IPS-NIHi11 (cell line): ENCODE results near the gene CCDC141.
"Not testable (repeated sequence)": the region's sequence is repeated elsewhere in the genome, so short reads cannot be mapped to it uniquely, and the experiment has no call there.

ENCODE experiments used
- DNase-seq: peaks from one replicate; pipeline ENCODE4 v3.0.0; 2012; ENCODE audit warnings: mixed read lengths, low spot score

Gene CCDC141

DNA sequence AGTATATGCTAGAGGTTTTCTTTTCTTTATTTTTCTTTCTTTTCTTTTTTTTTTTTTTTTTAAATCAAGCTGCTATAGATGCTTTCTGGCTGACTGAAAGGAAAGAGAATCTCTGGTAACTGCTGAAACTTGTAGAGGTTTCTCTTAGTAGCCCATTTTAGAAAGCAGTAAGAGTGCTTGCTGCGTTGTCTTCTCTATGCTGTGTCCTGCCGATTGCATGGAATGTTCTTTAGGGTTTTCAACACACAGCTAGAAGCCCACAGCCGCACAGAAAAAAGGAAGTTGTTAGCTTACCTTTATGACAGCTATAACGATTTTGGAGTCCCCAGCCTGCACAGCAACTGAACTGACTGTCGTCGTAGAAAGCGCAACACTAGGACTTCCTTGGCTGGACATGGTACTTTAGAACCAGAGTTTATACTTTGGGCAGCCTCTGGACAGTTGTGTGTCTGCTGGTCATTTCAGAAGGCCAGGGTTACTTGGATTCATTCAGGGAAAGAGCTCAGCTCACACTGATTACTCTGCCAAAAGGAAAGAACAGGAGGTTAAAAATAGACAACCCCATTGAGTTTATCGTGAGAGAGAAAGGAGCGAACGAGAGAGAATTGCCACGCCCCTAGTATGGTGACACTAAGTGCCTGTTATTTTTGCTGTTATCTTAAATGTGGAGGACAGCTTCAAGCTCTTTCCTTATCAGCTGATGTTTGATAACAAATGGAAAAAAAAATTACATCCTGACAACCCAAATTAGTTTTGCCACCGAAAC, at the start of gene CCDC141:
Gene CCDC141, minus strand, starts transcription at position 592 of the 766 bp plus-strand sequence. Its CDS starts 196 bp downstream, at position 396.
- no peak for DNase-seq

DNA sequence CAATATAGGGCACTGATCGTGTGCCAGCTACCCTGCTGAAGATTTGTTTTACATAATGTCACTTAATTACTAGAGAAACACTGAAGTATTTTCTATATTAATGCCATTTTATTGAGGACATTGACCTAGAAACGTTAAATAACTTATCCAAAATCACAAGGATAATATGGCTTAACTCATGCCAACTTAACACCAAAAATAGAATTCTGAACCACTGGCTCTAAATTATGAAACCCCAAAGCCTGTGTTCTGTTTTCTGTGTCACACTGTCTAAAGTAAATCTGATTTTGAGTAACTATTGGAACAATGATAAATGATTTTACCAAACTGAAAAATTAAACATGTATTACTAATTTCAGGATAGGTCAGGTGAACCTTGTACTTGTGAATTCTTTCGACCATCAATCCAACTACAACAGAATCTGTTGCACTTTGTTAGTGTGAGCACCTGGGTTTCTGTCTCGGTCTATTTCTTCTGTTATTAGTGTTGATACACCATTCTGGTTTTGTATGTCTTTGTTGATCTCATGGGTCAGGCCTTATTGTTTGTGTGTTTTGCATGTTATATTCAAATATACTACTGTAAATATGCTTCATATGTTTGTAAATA, 48.2 kb upstream of the CCDC141 start:
- no peak for DNase-seq

DNA sequence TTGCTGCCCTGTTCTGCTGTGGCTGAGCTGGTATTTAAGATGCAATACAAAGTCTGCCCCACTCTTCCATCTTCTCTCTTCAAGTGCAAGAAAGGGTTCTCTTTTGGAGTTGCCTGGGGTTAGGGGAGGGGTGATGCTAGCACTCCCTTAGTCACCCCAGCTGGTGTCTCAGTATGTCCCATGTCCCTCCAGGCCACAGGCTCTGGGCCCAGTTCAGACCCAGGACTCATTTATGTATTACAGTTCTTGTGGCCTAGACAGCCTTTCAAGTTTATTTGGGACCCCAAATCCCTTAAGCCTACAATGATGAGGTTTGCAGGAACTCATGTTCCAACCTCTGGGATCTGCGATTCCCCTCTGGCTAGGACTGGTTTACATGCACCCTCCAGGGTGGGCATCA, 47.2 kb upstream of the CCDC141 start:
- DNase-seq, result no peak

- no peak for DNase-seq
Measured at GRCh38 chr2:179096090-179096489, 46.2 kb upstream of the CCDC141 start.

- DNase-seq, result not testable (repeated sequence)
Measured at GRCh38 chr2:179092912-179093311, 43.0 kb upstream of the CCDC141 start.

GRCh38 chr2:179082697-179083096, 32.8 kb upstream of the CCDC141 start:
- DNase-seq, result no peak

GRCh38 chr2:179081954-179082353, 32.0 kb upstream of the CCDC141 start:
- DNase-seq, result no peak

GRCh38 chr2:179072527-179072926, 22.6 kb upstream of the CCDC141 start:
- DNase-seq, result no peak

DNA sequence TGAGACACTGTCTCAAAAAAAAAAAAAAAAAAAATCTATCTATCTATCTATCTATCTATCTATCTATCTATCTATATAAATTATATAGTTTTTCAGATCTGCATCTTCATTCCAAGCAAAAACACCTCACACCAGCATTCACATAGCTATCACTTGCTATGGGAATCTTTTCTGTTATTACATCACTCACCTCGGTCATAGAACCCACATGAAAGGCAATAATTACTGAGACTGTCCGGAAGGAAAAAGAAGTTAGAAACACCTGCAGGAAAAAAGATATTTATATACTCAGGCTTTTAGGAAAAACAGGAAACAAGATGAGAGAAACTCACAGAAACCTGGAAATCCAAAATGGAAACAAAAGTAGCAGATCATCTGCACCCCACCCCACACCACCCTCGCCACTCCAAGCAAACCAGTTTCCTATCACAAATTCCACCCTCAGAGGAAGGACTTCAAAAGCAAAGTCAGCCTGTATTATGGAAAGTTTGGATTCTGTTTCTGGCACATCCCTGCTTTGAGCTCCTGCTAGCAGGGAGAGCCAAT, 21.9 kb upstream of the CCDC141 start:
- no peak for DNase-seq

DNA sequence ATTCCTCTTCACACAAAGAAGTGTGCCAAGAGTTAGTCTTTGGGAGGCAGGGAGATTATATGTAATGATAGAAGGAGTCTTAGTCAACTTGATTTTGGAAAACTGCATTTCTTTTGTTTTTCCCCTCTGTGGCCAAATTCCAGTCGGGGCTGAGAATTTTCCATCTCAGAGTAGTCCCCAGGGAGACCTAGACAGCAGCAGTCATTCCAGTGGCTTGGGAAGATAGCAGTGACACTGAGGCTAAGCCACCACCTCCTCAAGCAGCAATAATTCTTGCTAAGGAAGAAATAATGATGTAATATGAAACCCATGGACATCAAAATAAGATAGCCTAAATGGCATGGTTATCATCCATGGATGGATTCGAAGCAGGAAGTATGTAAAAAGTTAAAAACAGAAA, 21.0 kb upstream of the CCDC141 start:
- DNase-seq, result no peak

GRCh38 chr2:179069685-179070084, 19.7 kb upstream of the CCDC141 start:
- DNase-seq, result no peak

DNA sequence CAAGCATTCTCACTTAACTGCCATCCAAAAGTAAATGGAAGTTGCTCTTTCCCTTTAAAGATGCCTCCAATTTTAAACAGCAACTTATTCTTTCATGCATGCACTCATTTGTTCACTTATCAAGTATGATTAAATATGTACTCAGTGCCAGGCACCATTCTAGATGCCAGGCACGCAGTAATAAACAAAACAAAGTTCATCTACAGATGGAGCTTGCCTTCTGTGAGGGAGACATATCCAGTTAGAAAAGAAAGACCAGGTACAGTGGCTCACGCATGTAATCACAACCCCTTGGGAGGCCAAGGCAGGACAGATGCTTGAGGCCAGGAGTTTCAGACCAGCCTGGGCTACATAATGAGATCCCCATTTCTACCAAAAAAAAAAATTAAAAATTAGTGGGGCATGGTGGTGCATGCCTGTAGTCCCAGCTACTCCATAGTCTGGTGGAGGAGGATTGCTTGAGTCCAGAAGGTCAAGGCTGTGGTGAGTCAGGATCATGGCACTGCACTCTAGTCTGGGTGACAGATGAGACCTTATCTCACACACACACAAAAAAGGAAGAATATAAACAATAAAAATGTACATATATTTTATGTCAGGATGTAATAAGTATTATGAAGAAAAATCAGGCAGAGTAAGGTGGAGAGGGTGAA, 19.2 kb upstream of the CCDC141 start:
- DNase-seq, result no peak

DNA sequence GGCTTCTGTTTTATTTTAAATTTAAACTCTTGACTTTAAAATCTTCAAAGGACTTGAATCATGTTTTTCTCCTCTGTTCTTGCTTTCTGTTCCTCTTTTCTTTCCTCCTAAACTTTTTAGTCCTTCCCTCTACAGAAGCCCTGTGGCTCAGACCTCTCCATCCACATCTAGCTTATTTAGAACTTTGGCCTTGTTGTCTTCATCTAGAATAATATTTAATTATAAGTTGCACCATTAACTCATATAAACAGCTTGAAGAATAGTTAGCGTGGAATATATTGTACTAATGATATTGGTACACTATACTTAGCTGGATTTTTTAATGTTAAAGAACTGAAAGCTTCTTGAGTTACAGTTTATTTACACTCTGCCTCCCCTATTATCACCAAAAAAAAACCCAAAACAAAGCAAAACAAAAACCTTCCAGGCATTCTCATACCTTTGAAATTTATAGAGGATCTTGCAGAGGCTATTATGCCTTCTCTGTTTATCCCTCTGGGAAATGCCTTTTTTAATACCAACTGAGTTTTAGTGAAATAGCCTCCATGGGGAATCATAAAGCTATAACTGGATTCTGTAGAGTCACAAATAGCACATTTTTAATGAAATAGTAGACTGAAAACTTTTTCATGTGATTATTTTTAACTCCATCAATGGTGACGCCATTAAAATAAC, 9.2 kb upstream of the CCDC141 start:
- no peak for DNase-seq

- DNase-seq, result no peak
Measured at GRCh38 chr2:179057737-179058136, 7.8 kb upstream of the CCDC141 start.

DNA sequence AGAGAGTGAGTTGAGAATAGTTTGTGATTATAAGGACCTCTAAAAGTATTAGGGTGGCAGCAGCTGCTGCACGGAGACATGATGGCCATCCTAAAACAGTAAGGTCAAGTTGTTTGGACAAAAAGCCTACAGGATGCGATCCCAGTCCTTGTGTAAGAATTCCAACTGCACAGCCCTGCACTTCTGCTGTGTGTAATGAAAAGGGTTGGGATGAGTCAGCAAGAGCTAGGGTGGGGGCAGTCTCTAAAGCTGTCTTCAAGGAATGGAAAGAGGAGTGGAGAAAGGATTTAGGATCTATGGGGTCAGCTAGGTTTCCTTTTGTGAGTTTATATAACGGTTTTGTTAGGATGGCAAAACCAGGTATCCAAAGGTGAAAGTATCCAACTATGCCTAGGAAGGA, 3.6 kb upstream of the CCDC141 start:
- not testable (repeated sequence) for DNase-seq

- peak; percentile 12 for DNase-seq
Measured at GRCh38 chr2:179051250-179051649, 1.3 kb upstream of the CCDC141 start.

DNA sequence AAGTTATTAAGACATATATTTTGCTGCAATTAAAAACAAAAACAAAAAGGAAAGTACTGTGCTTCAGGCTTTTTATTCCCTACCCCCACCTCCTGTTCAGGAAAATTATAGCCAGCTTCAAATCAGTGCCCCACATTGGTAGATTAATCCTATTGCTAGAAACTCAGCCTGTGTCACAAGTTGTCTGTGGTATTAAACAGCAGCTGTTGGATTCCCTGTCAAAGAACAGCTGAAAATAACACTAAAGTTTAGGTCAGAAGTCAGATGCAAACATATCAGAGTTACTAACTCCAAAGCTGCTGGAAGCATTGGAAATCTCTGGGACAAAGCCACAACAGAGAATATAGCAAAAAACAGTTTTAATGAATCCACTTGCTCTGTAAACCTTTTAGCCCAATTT, 818 bp upstream of the CCDC141 start:
- DNase-seq, result no peak

DNA sequence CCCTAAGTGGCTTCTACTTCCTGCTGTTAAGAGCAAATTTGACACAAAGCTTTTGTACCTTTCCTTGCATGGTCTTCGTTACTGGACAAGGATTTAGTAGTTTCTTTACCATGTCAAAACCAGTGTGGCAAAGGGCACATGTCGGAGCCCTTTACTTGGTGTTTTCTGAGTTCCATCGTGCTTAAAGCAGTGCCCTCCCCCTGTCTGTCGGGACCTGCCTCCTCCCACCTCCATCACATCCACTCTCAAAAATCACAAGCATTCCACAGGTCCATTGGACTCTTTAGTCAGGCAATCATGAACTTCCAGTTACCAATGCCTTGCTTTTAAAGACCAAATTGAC, 763 bp downstream of the CCDC141 start:
- no peak for DNase-seq

- DNase-seq, result no peak
Measured at GRCh38 chr2:179048099-179048498, 1.8 kb downstream of the CCDC141 start.

GRCh38 chr2:179045602-179046001, 4.3 kb downstream of the CCDC141 start:
- not testable (repeated sequence) for DNase-seq

DNA sequence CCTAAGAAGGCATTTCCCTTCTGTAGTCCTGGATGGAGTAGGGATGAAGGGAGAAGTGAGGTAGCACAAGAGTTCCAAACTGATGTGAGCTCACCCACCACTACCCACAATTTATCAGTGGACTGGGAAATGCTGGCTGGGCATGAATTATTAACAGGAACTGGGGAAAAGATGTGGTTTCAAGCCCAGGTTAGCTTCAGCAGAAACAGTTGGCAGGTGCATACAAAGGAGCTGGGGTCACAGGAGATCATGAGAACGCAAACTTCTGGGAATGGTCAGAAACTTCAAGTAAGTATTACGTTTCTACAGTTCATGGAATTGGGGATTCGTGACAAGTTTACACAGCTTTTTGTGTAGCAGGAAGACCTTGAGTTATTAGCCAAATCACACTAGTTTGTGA, 5.4 kb downstream of the CCDC141 start:
- DNase-seq, result no peak

DNA sequence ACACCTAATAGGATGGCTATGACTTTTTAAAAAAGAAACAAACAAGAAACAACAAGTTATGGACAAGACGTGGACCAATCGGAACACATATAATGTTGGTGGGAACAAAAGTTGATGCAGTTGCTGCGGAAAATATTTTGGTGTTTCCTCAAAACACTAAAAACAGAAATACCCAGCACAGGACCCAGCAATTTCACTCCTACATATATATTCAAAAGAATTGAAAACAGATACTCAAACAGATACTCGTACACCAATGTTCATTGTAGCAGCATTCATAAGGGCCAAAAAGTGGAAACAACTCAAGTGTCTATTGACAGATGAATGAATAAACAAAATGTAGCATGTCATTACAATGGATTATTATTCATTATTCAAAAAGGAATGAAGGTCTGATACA, 12.1 kb downstream of the CCDC141 start:
- no peak for DNase-seq
